Lung (tissue), 12 donors: Measurements from ENCODE around the gene CST6. TPM values are rescaled to one million over a fixed set of nuclear protein-coding genes. Genes with fewer than 3 reads are reported as not detected.

Experiments
- ATAC-seq: fragments of 200-7000 bp; cut with Tn5 transposase; one replicate; pipeline ENCODE4 v1.9.1; 2020; ENCODE audit warnings: moderate number of reproducible peaks; ENCODE audit not compliant: insufficient read depth, low FRiP score
- DNase-seq, 3 donors: peaks; one replicate each; pipeline ENCODE4 v3.0.0-alpha.2; 2013 to 2017
- H3K27ac ChIP-seq, 2 donors: one replicate each; pipeline ENCODE4 v1.5.1; 2013; ENCODE audit warnings: mild to moderate bottlenecking in 2 of 2, moderate library complexity in 2 of 2, control low read depth in 1 of 2, inconsistent platforms in 1 of 2, low read depth in 1 of 2, low read length in 1 of 2
- H3K27me3 ChIP-seq, 3 donors: one replicate each; pipeline ENCODE4 v1.5.1; 2013; ENCODE audit warnings: low read length in 2 of 3; ENCODE audit not compliant: control insufficient read depth in 3 of 3, insufficient read depth in 3 of 3
- H3K36me3 ChIP-seq, 4 donors: one replicate each; pipeline ENCODE4 v1.5.1; 2013; ENCODE audit warnings: low read length in 4 of 4, mild to moderate bottlenecking in 1 of 4, moderate library complexity in 1 of 4; ENCODE audit not compliant: control insufficient read depth in 4 of 4, insufficient read depth in 4 of 4
- H3K4me1 ChIP-seq, 5 donors: one replicate each; pipeline ENCODE4 v1.5.1; 2013; ENCODE audit warnings: low read length in 5 of 5, mild to moderate bottlenecking in 2 of 5, moderate library complexity in 1 of 5; ENCODE audit not compliant: control insufficient read depth in 5 of 5, insufficient read depth in 5 of 5
- H3K4me3 ChIP-seq: one replicate; pipeline ENCODE4 v1.5.1; 2013; ENCODE audit warnings: mild to moderate bottlenecking, control low read depth, moderate library complexity
- H3K9ac ChIP-seq, 2 donors: one replicate each; pipeline ENCODE4 v1.5.1; 2013; ENCODE audit warnings: low read length in 2 of 2, control low read depth in 1 of 2; ENCODE audit not compliant: insufficient read depth in 1 of 2
- H3K9me3 ChIP-seq, 4 donors: one replicate each; pipeline ENCODE4 v1.5.1; 2013; ENCODE audit warnings: low read length in 3 of 4, mild to moderate bottlenecking in 1 of 4, moderate library complexity in 1 of 4; ENCODE audit not compliant: control insufficient read depth in 4 of 4, insufficient read depth in 3 of 4
- CTCF ChIP-seq: IDR thresholded peaks from 2 replicates; pipeline ENCODE4 v1.5.1; 2012; ENCODE audit warnings: mild to moderate bottlenecking; ENCODE audit errors: control extremely low read depth, extremely low read depth
- WGBS, 2 donors: extraction: QIAGEN DNeasy Blood & Tissue Kit; methylation state at CpG; one replicate each; pipeline ENCODE4 v1.1.7; 2013; 5-methylcytosine and 5-hydroxymethylcytosine counted together
- polyA plus RNA-seq, 2 donors: library from polyadenylated mRNA; stranded (reverse); fragments of 200-250 nt; gene quantifications; one replicate each; pipeline ENCODE4 v1.2.1, GENCODE V29; 2013
- total RNA-seq, 2 donors: library from RNA; depleted of rRNA in 1 of 2; stranded (reverse); fragments of >200 nt in 1 of 2; gene quantifications; one replicate each; pipeline ENCODE4 v1.2.1, GENCODE V29; 2014 to 2021
- donor health status: control.
- donor health status: control.
- donor health status: Bipolar disorder and iron deficiency.
- donor health status: healthy.
- donor health status: DM: yes; HTN: yes; CAD: no.

The CST6 gene
- total and polyA plus RNA-seq, 4 donors, result 7.1 to 38.8 (median 24.7) TPM

GRCh38 chr11:66011239-66011784 is 496 bp upstream of the CST6 start:
- 36 to 62% methylated on average over 13 to 14 of the region's 14 CpGs for WGBS, 2 donors
- H3K9me3 ChIP-seq, result no peaks in the 10 kb centered on the region
- peak; percentile 55 to 77 (median 75) for DNase-seq
- no peaks in the 10 kb centered on the region for H3K36me3 ChIP-seq
- H3K4me1 ChIP-seq, result peaks cover 0 to 9% (median 0%) of the 10 kb centered on the region in 5 donors
- no peak overlapping the region for H3K9ac ChIP-seq
- peak; percentile 56 for ATAC-seq
- TF ChIP-seq CTCF, result no peak
- H3K27me3 ChIP-seq, result peaks cover 0 to 24% (median 20%) of the 10 kb centered on the region in 3 donors
- peak overlapping the region in 1 of 2 donors; percentile 72 for H3K27ac ChIP-seq
- H3K4me3 ChIP-seq, result no peak overlapping the region

DNA sequence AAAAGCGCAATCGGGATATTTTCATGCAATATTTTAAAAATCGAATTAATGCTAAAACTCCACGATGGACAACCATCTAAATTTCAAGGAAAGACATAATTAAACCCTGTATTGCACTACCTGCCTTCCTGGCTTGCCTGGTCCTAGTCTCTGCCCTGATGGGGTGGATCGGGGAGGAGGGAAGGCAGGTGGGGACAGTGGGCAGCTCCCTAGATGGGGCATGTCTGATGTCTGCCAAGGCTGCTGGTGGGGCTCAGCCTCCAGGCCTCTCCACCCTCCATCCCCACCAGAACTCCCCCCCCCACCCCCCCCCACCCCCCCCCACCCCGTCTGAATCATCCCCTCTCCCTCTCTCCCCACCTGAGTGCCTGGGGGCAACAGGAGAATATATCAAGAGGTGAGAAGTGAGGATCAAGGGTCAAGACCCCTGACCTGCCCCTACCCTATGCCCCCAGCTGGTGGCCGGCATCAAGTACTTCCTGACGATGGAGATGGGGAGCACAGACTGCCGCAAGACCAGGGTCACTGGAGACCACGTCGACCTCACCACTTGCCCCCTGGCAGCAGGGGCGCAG is 650 bp downstream of the CST6 start:
- no peak for ATAC-seq
- Histone ChIP-seq H3K4me3 (no peak overlapping the region), H3K27ac (no peak overlapping the region), H3K9me3 (no peaks in the 10 kb centered on the region), H3K4me1 (peaks cover 0 to 9% (median 0%) of the 10 kb centered on the region in 5 donors), H3K9ac (no peak overlapping the region), H3K27me3 (peaks cover 0 to 24% (median 20%) of the 10 kb centered on the region in 3 donors), H3K36me3 (no peaks in the 10 kb centered on the region)
- 55 to 59% methylated on average over 11 of the region's 12 CpGs for WGBS, 2 donors
- no peak for TF ChIP-seq CTCF
- DNase-seq, result no peak

- no peak for ATAC-seq
Observed at GRCh38 chr11:66012946-66013761, 1.3 kb downstream of the CST6 start.

More at GRCh38 chr11:66012946-66013761, 1.3 kb downstream of the CST6 start:
- Histone ChIP-seq H3K27ac (peak overlapping the region in 1 of 2 donors; percentile 15), H3K36me3 (no peaks in the 10 kb centered on the region), H3K9me3 (no peaks in the 10 kb centered on the region), H3K9ac (no peak overlapping the region), H3K27me3 (peaks cover 0 to 24% (median 20%) of the 10 kb centered on the region in 3 donors), H3K4me1 (peaks cover 0 to 9% (median 0%) of the 10 kb centered on the region in 5 donors), H3K4me3 (no peak overlapping the region)
- no peak for DNase-seq
- 33 to 43% methylated on average over 12 of the region's 12 CpGs for WGBS, 2 donors
- TF ChIP-seq CTCF, result no peak
